CD1c-positive myeloid dendritic cell (primary cell): Measurements from ENCODE around the gene EGLN3.

Experiments used
- DNase-seq: peaks from one replicate; pipeline ENCODE4 v3.0.0-alpha.2; 2016; ENCODE audit errors: extremely low spot score

EGLN3 gene

DNA sequence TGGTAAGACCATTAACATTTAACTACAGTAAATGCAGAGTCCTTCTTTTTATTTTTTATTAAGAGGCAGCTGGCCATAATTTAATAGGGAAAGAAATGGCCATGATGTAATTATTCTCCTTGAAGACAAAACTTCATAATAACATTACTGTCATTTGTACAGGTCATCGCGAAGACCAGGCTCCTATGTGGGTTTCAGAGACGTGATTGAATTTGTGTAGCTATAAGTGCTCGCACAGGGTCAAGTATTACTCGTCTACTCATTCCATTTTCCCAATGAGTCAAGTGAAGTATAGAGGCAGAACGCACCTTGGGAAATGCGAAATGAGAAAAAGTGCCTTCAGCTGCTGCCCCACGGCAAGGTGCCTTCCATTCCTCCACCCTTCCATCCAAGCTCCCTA, 40.4 kb downstream of the EGLN3 start:
- DNase-seq, result no peak

- DNase-seq, result no peak
Observed at GRCh38 chr14:33909380-33910084, 41.3 kb downstream of the EGLN3 start.

DNA sequence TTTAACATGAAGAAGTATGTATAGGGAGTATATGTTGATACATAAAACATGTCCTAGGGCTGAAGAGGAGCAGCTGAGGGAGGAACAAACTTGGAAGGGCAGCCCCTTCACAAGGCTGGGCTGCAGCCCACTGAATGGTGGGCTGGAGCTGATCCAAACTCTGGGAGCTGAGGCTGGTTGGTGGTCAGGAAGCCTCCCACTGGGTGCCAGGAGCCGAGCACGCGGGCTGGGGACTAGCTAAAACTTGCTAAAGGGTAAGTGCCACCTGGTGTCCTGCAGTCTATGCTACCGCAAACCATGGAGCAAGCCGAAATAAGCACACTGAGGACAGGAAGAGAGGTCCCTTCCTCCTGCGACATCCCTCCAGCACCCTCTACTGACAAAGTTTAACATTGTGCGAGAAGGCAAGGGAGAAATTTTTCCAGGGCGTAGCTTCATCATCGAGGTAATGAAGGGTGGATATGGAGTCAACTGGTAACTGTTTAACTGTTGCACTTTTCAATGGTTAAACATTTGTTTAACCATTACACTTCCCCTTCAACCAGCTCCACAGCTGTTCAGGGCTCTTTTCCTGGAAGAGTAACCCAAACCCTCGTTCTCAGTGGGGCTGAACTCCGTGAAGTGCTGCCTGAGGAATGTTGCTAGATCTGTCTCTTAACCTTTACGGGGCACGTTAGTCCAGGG, 42.2 kb downstream of the EGLN3 start:
- DNase-seq, result no peak

DNA sequence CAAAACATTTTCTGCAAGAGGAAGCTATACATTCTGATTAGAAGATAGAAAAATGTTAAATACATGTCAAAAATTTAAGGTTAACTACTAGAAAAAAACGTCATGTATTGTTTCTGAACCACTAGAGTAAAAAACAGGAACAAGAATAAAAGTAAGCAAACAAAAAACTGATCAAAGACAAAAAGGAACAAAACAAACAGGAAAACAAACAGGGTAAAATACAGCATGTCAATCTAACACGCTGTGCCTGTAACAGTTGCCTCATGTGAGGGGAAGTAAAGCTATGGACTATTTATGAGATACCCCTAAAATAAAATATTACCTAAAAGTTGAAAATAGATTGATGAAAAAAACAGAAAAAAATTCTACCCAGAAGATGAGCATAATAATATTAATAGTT, 43.9 kb downstream of the EGLN3 start:
- DNase-seq, result no peak

GRCh38 chr14:33904609-33905008, 46.3 kb downstream of the EGLN3 start:
- no peak for DNase-seq

DNA sequence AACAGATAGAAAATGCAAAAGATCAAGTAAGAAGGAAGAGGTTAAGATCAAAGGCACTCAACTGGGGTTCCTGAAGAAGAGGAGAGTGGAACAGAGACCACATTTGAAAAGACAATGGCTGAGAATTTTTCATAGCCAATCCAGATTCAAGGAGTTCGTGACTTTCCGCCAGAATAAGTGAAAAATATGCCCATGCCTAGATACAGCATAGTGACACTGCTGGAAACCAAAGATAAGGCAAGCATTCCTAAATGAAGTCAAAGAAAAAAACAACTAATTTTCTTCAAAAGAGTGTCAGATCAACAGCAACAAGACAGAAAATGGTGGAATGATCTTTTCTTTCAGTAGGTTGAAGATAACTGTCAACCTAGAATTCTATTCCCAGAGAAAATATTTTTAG, 47.5 kb downstream of the EGLN3 start:
- no peak for DNase-seq

DNA sequence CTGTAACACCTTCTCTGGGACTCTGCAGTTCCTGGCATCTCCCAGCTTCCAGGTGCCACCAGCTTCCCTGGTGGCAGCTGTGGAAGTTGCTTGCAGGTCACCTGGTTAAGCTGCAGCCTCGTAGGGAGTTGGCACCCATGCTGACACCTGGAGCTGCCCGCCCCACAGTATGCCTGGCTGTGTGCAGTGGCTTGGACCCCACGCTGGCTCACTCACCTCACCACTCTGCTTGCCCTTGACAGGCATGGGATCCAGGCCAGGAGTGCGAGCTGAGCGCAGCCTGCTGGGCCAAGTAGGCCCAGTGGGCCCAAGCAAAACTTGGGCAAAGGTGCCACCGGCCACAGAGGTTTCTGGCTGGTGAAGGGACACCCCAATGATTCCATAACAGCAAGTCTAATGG, 48.5 kb downstream of the EGLN3 start:
- no peak for DNase-seq

DNA sequence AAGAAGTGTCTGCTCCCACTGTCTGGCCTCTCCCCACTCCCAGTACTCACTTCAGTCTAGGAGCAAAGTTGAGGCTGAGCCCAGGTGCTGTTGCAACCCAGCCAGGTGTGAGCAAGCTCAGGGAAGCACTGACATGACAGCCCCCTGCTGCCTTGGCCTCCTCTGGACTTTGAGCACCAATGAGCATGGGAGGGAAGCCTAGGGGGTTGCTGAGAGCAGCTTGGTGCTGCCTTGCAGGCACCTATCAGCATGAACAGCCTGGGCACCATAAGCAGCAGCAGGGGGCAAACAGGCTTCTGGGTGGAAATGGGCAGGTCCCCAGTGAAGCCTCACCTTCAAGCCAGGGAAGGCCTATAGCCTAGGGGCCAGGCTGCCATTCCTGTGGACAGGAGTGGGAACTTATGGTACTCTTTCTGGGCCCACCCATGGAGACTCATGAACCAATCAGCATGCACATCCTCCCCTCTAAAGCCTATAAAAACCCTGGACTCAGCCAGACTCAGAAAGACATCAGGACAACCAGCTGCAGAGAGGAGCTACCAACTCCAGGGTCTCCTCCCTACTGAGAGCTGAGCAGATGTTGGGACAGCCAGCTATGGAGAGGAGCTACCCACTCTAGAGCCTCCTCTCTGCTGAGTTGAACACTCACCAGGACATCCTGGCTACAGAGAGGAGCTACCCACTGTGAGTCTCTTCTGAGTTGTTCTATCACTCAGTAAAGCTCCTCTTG, 49.3 kb downstream of the EGLN3 start:
- no peak for DNase-seq

DNA sequence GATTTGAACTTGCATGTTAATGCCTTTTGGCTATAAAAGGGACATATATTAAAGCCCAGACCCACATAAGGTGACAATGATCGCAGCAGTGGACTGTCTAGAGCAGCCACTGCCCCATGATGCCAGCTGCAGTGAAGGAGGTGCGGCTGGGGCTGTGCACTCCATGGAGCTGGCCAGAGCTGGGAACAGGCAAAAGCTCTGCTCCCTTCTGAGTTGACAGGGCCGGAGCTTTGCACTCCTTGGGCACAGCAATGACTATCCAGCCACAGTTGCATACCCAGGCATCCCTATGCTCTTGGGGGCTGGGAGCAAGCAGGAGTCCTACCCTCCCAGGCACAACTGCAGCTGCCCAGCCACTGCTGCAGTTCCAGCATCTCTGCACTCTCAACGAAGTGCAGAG, 50.2 kb downstream of the EGLN3 start:
- no peak for DNase-seq

DNA sequence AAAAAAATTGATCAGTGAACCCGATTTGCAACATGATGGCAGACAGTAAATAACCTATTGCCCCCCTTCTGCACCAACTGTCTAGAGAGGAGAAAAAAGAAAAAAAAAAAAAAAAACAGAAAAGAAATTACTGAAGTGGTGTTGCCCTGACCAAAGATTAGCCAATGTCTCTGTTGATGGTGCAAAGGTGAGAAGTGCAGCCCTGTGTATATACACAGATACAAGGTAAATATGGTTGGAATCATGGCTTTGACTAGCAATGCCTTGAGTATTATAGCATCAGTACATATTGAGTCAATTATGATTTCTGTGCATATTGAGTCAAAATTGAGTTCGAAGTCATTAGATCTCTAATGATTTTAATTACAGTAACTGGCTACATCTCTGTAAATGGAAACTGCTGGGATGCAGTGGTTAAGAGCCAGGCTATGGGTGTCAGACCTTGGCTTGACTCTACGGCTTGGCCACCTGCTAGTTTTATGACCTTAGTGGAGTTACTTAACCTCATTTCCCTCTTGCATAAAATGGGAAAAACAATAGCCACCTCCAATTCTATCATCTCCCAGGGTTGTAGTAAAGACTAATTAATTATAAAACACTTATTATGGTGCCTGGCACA, 51.0 kb downstream of the EGLN3 start:
- no peak for DNase-seq

DNA sequence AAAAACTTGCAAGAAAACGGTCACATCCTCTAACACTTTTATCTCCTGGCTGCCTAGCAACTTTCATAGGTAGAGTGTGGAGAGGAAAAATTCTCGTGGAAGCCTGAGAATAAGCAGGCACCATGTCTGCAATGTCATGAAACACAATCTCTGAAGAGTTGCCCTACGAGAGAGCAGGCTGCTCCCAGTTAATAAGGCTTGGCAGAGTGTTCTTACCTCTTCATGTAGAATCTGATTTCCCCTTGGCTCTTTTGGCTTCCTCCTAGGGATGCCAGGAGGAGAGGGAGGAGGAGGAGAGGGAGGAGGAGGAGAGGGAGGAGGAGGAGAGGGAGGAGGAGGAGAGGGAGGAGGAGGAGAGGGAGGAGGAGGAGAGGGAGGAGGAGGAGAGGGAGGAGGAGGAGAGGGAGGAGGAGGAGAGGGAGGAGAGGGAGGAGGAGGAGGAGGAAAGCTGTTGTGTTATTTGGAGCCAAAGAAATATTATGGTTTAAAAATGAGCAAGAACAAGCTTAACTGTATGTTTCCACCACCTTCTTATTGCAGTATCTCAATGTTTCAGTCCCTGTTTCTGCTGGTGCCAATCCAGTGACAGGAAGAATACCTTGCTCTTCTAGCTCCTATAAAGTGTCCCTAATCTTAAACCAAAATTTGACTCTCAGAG, 52.9 kb downstream of the EGLN3 start:
- no peak for DNase-seq

GRCh38 chr14:33897382-33897781, 53.5 kb downstream of the EGLN3 start:
- no peak for DNase-seq

GRCh38 chr14:33894339-33894738, 56.5 kb downstream of the EGLN3 start:
- DNase-seq, result no peak

DNA sequence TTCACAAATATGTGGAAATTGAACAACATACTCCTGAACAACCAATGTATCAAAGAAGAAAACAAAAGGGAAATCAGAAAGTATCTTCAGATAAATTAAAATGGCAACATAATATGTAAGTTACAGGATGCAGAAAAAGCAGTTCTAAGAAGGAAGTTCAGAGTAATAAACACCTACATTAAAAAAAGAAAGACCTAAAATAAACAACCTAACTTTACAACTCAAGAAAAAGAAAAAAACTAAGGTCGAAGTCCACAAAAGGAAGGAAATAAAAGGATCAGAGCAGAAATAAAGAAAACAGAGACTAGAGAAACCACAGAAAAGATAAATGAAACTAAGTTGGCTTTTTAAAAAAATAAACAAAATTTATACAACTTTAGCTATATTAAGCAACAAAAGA, 59.2 kb downstream of the EGLN3 start:
- DNase-seq, result no peak

DNA sequence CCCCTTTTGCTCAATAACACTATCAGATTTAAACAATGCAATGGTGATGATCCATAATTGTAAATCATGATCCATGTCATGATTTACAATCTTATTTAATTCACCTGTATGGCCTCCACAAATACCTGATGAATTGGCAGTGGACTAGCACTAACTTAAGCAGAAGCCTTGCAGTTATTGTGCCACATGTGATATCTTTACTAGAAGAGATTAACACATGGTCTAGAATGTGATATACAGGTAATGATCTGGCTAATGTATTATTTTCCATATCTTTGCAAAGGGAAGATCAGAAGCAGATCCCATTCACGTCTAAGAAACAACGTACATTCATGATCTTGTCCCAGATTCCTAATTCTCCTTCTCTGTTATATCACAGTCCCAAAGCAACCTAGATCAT, 66.0 kb downstream of the EGLN3 start:
- no peak for DNase-seq

- no peak for DNase-seq
Observed at GRCh38 chr14:33880330-33880729, 70.5 kb downstream of the EGLN3 start.

- no peak for DNase-seq
Observed at GRCh38 chr14:33879684-33880286, 71.1 kb downstream of the EGLN3 start.

DNA sequence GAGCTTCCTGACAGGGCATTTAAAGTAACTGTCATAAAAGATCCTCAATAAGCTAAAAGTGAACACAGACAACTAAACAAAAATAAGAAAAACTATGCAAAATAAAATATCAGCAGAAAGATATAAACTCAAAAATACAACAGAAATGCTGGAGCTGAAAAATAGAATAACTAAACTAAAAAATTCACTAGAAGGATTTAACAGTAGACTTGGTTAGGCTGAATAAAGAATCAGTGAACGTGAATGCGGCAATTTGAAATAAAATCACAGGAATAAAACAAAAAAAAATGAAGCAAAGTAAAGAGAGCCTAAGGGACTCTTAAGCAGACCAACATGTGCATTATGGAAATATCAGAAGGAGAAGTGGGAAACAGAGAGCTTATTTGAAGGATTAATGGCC, 74.6 kb downstream of the EGLN3 start:
- no peak for DNase-seq
